WERI-Rb-1 (cell line): ENCODE measurements around the gene GLB1L3.

ENCODE experiments used
- DNase-seq: peaks from one replicate; pipeline ENCODE4 v3.0.0-alpha.2; 2020
- H3K27ac ChIP-seq: fragments of 250-450 bp; sonication (Bioruptor Pico); 2 replicates; pipeline ENCODE4 v1.5.1; 2020; ENCODE audit warnings: mild to moderate bottlenecking, moderate library complexity
- H3K27me3 ChIP-seq: fragments of 250-450 bp; sonication (Bioruptor Pico); 2 replicates; pipeline ENCODE4 v1.5.1; 2021; ENCODE audit warnings: mild to moderate bottlenecking, low read depth, moderate library complexity; ENCODE audit not compliant: insufficient read depth, severe bottlenecking
- H3K36me3 ChIP-seq: fragments of 250-450 bp; sonication (Bioruptor Pico); 2 replicates; pipeline ENCODE4 v1.5.1; 2020; ENCODE audit warnings: mild to moderate bottlenecking, moderate library complexity
- H3K4me3 ChIP-seq: 2 replicates; pipeline ENCODE4 v1.5.1; 2011; ENCODE audit warnings: low read depth, mild to moderate bottlenecking, control low read depth, low read length
- H3K9me3 ChIP-seq: fragments of 250-450 bp; sonication (Bioruptor Pico); 2 replicates; pipeline ENCODE4 v1.5.1; 2021; ENCODE audit warnings: mild to moderate bottlenecking, moderate library complexity; ENCODE audit not compliant: severe bottlenecking
- CTCF ChIP-seq: IDR thresholded peaks from 2 replicates; pipeline ENCODE4 v1.5.1; 2011; ENCODE audit warnings: low read depth, mild to moderate bottlenecking, control low read depth, inconsistent platforms, low read length

Gene GLB1L3

DNA sequence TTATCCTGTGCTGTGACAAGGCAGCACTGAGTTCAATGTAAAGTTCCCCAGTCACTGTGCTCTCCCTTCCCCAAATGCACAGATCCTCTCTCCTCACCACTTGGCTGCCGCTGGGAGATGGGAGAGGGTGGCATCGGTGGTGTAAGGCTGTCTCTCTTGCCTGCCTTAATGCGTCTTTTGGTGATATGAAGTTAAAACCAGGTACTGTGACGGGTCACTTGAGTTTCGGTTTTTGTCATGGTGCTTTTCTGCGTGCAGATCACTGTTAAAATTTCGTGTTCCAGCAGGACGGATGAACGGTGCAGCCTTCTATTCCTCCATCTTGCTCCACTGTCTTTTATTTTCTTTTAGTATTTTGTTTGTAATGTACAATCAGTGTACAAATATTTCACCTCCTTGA lies 74.2 kb downstream of the GLB1L3 start:
- DNase-seq: no peak
- no peak for TF ChIP-seq CTCF
- Histone ChIP-seq H3K9me3 (peaks cover 6% of the 10 kb centered on the region), H3K36me3 (peaks cover 16% of the 10 kb centered on the region), H3K4me3 (no peak overlapping the region), H3K27ac (no peak overlapping the region), H3K27me3 (no peaks in the 10 kb centered on the region)

- H3K9me3 ChIP-seq: peaks cover 6% of the 10 kb centered on the region
- no peak for TF ChIP-seq CTCF
- H3K4me3 ChIP-seq: no peak overlapping the region
- H3K27ac ChIP-seq: no peak overlapping the region
- H3K27me3 ChIP-seq: no peaks in the 10 kb centered on the region
- H3K36me3 ChIP-seq: peaks cover 21% of the 10 kb centered on the region
- no peak for DNase-seq
Measured at GRCh38 chr11:134352111-134352510, 75.9 kb downstream of the GLB1L3 start.

DNA sequence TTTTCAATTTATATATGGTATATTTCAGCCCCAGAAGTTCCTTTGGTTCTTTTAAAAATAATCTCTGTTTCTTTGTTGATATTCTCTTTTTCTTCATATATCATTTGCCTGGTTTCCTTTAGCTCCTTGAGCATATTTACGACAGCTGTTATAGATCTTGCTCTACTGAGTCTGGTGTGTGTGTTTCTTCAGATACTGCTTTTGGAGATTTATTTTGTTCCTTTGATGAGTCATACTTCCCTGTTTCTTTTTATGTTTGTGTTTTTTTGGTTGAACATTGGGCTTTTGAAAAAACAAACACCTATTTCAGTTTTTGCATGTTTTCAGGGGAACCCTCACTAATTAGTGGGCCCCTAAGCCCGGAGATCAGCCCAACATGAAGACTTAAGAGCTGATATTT lies 79.0 kb downstream of the GLB1L3 start:
- DNase-seq: no peak
- Histone ChIP-seq H3K4me3 (no peak overlapping the region), H3K36me3 (peaks cover 18% of the 10 kb centered on the region), H3K27me3 (no peaks in the 10 kb centered on the region), H3K9me3 (peaks cover 6% of the 10 kb centered on the region), H3K27ac (no peak overlapping the region)
- no peak for TF ChIP-seq CTCF

DNA sequence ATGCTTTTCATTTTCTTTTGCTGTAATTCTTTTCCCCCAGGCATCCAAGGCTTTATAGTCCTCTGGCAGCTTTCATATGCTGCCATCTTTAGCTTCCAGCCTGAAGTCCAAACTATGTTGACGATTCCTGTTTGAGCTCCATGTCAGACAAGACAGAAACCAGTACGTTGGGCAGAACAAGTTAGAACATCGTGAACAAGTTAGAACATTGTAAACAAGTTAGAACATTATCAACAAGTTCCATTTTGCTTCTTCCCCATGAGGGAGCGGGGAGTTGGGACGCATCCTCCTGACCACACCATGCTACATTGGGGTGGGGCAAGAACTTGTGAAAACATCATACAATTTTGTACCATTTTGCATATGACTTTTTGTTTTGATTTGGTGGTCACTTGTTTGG lies 79.5 kb downstream of the GLB1L3 start:
- DNase-seq: no peak
- peaks cover 6% of the 10 kb centered on the region for H3K9me3 ChIP-seq
- no peaks in the 10 kb centered on the region for H3K27me3 ChIP-seq
- no peak overlapping the region for H3K27ac ChIP-seq
- no peak overlapping the region for H3K4me3 ChIP-seq
- no peak for TF ChIP-seq CTCF
- peaks cover 18% of the 10 kb centered on the region for H3K36me3 ChIP-seq

DNA sequence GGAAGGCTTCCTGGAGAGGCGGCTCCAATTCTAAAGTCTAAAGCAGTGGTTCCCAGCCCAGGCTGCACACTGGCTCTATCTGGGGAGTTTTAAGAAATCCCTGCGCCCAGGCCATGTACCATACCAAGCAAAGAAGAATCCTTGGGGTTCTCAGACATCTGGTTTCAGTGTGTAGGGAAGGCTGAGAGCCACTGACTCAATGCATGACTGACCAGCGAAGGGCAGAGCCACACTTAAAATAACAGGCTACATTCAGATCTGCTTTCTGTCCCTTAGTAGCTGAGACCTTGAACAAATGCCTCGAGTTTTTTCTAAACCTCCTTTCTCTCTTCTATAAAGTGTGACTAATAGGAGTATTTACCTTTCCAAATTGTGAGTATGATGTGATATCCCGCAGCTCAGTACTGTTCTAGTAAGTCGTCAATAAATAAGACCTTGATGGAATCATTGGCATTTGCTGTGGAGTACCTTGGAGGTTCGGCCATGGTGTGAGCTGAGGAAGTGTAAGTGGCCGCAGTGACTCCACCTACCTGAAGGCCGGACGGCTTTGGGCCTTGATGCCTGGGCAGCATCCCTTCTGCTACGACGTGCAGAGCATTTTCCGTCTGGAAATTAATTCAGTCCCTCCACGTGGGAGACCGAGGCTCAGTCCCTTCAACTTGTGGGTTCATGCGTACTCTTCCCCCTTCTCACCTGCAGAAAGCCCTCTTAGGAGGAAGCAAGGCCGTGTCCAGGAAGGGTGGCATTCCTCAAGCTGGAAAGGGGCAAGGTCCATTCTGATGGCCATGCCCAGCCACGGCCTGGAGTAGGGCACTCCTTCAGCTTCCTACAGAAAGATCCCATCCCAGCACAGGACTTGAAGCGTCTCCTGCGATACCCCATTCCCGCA lies 80.7 kb downstream of the GLB1L3 start:
- no peak overlapping the region for H3K4me3 ChIP-seq

More for the DNA sequence above, 80.7 kb downstream of the GLB1L3 start:
- Histone ChIP-seq H3K27ac (no peak overlapping the region), H3K9me3 (peaks cover 6% of the 10 kb centered on the region), H3K27me3 (no peaks in the 10 kb centered on the region), H3K36me3 (peaks cover 15% of the 10 kb centered on the region)
- DNase-seq: no peak
- TF ChIP-seq CTCF: no peak
